H1 (cell line): Measurements from ENCODE around the gene PPP4R3A. TPM values are rescaled to one million over a fixed set of nuclear protein-coding genes. Genes with fewer than 3 reads are reported as not detected.

ENCODE experiments used
- CTCF ChIA-PET: fragments of 300-600 bp; sonication (Branson Sonifier 250); formaldehyde crosslinking; loops from one replicate; lab custom pipeline; 2021; ENCODE audit not compliant: partially characterized antibody; lab: Charles Lee
- POLR2A ChIA-PET: fragments of 300-600 bp; sonication (Branson Sonifier 250); formaldehyde crosslinking; loops from one replicate; lab custom pipeline; 2021; ENCODE audit warnings: inconsistent platforms; ENCODE audit not compliant: partially characterized antibody; lab: Charles Lee
- DNase-seq, 2 experiments: peaks; one replicate each; pipeline versions ENCODE4 v3.0.0 to v3.0.0-alpha.2; 2010 to 2022; ENCODE audit warnings: low spot score in 2 of 2, low read depth in 1 of 2, mixed read lengths in 1 of 2
- FAIRE-seq: peaks from 2 replicates; lab custom pipeline; 2011; peaks lifted over from hg19 to GRCh38; lab: Jason Lieb, UNC
- H2AFZ ChIP-seq: 2 replicates; pipeline ENCODE4 v1.8.1; 2012; ENCODE audit warnings: low read length, inconsistent platforms
- H2AK5ac ChIP-seq: 2 replicates; pipeline ENCODE4 v1.6.1; 2013; ENCODE audit warnings: low read depth, low read length
- H2BK120ac ChIP-seq: replicated peaks from 2 replicates; pipeline ENCODE3; 2013; ENCODE audit warnings: low read depth, low read length, inconsistent platforms
- H2BK12ac ChIP-seq: 2 replicates; pipeline ENCODE4 v1.6.1; 2013; ENCODE audit warnings: low read depth, low read length
- H2BK15ac ChIP-seq: 2 replicates; pipeline ENCODE4 v1.6.1; 2013; ENCODE audit warnings: low read length
- H2BK20ac ChIP-seq: 2 replicates; pipeline ENCODE4 v1.6.1; 2013; ENCODE audit warnings: low read length
- H2BK5ac ChIP-seq: 2 replicates; pipeline ENCODE4 v1.6.1; 2013; ENCODE audit warnings: low read depth, low read length
- H3K14ac ChIP-seq: 2 replicates; pipeline ENCODE4 v1.6.1; 2013; ENCODE audit warnings: inconsistent platforms; ENCODE audit not compliant: insufficient read length
- H3K18ac ChIP-seq: 2 replicates; pipeline ENCODE4 v1.6.1; 2013; ENCODE audit warnings: low read length; ENCODE audit errors: extremely low read depth
- H3K23ac ChIP-seq: 2 replicates; pipeline ENCODE4 v1.6.1; 2013; ENCODE audit warnings: inconsistent platforms; ENCODE audit not compliant: insufficient read length
- H3K23me2 ChIP-seq: 2 replicates; pipeline ENCODE4 v1.6.1; 2013; ENCODE audit warnings: low read depth, low read length
- H3K27ac ChIP-seq: 2 replicates; pipeline ENCODE4 v1.6.1; 2011; ENCODE audit warnings: low read depth, low read length, inconsistent platforms
- H3K27me3 ChIP-seq, 4 experiments: replicated peaks in 1 of 4; 1 replicate in 1 of 4; 2 replicates in 3 of 4; pipeline versions ENCODE4 v1.6.1 to v1.8.1; 2011 to 2013; ENCODE audit warnings: low read length in 3 of 4, mild to moderate bottlenecking in 3 of 4, inconsistent platforms in 2 of 4, mixed read lengths in 2 of 4, moderate library complexity in 1 of 4; ENCODE audit not compliant: control insufficient read depth in 3 of 4, insufficient read depth in 3 of 4; ENCODE audit errors: extremely low read depth in 1 of 4
- H3K36me3 ChIP-seq, 4 experiments: 2 replicates each; pipeline versions ENCODE4 v1.6.1 to v1.8.1; 2011 to 2013; ENCODE audit warnings: mild to moderate bottlenecking in 4 of 4, low read length in 3 of 4, moderate library complexity in 2 of 4, control low read depth in 1 of 4, inconsistent platforms in 1 of 4; ENCODE audit not compliant: insufficient read depth in 4 of 4, control insufficient read depth in 2 of 4
- H3K4ac ChIP-seq: replicated peaks from 2 replicates; pipeline ENCODE3; 2013; ENCODE audit warnings: low read length, low read depth, mixed read lengths, inconsistent platforms; ENCODE audit not compliant: insufficient read length
- H3K4me1 ChIP-seq, 4 experiments: replicated peaks in 1 of 4; 1 replicate in 1 of 4; 2 replicates in 3 of 4; pipeline versions ENCODE4 v1.6.1 to v1.8.1; 2011 to 2013; ENCODE audit warnings: low read length in 3 of 4, inconsistent platforms in 2 of 4, mixed read lengths in 1 of 4; ENCODE audit not compliant: insufficient read depth in 4 of 4, control insufficient read depth in 3 of 4
- H3K4me2 ChIP-seq, 2 experiments: 2 replicates each; pipeline versions ENCODE4 v1.6.1 to v1.8.1; 2011 to 2013; ENCODE audit warnings: low read depth in 2 of 2, low read length in 2 of 2, control low read depth in 1 of 2, inconsistent platforms in 1 of 2, mild to moderate bottlenecking in 1 of 2; ENCODE audit not compliant: insufficient read depth in 1 of 2
- H3K4me3 ChIP-seq, 4 experiments: fragments of 200-600, 300-600 bp in 1 of 4; sonication (generic), shearing (Covaris generic), sonication (Bioruptor Twin) in 1 of 4; 2 replicates each; pipeline versions ENCODE4 v1.5.1 to v1.8.1; 2011 to 2016; ENCODE audit warnings: low read length in 4 of 4, low read depth in 3 of 4, control low read depth in 2 of 4, inconsistent platforms in 2 of 4, mild to moderate bottlenecking in 2 of 4, mixed read lengths in 1 of 4, moderate library complexity in 1 of 4; ENCODE audit not compliant: insufficient read depth in 2 of 4; ENCODE audit errors: extremely low read depth in 1 of 4
- H3K56ac ChIP-seq: replicated peaks from 2 replicates; pipeline ENCODE3; 2013; ENCODE audit warnings: low read depth, mild to moderate bottlenecking, mixed read lengths, low read length, inconsistent platforms; ENCODE audit not compliant: insufficient read length
- H3K79me1 ChIP-seq: 2 replicates; pipeline ENCODE4 v1.6.1; 2013; ENCODE audit warnings: low read depth, low read length, control low read depth
- H3K79me2 ChIP-seq, 2 experiments: 2 replicates each; pipeline versions ENCODE4 v1.6.1 to v1.8.1; 2012 to 2013; ENCODE audit warnings: low read length in 2 of 2, mild to moderate bottlenecking in 2 of 2, inconsistent platforms in 1 of 2; ENCODE audit not compliant: insufficient read depth in 2 of 2, control insufficient read depth in 1 of 2
- H3K9ac ChIP-seq, 4 experiments: replicated peaks in 1 of 4; 1 replicate in 1 of 4; 2 replicates in 3 of 4; pipeline versions ENCODE4 v1.6.1 to v1.8.1; 2011 to 2013; ENCODE audit warnings: low read depth in 3 of 4, low read length in 3 of 4, control low read depth in 2 of 4, mild to moderate bottlenecking in 2 of 4, moderate library complexity in 2 of 4, inconsistent platforms in 1 of 4; ENCODE audit errors: extremely low read depth in 1 of 4
- H3K9me3 ChIP-seq, 2 experiments: 2 replicates each; pipeline versions ENCODE4 v1.6.1 to v1.8.1; 2012 to 2013; ENCODE audit warnings: mild to moderate bottlenecking in 2 of 2, moderate library complexity in 2 of 2, control low read depth in 1 of 2, inconsistent platforms in 1 of 2, low read depth in 1 of 2, low read length in 1 of 2, mixed read lengths in 1 of 2; ENCODE audit not compliant: insufficient read depth in 2 of 2
- H4K20me1 ChIP-seq, 2 experiments: replicated peaks in 1 of 2; 2 replicates each; pipeline versions ENCODE3 to v1.8.1; 2011 to 2013; ENCODE audit warnings: inconsistent platforms in 2 of 2, low read length in 2 of 2, mild to moderate bottlenecking in 1 of 2; ENCODE audit not compliant: insufficient read depth in 2 of 2, control insufficient read depth in 1 of 2
- H4K5ac ChIP-seq: 2 replicates; pipeline ENCODE4 v1.6.1; 2013; ENCODE audit warnings: low read length, low read depth, mixed read lengths, inconsistent platforms; ENCODE audit not compliant: insufficient read length
- H4K8ac ChIP-seq: 2 replicates; pipeline ENCODE4 v1.8.0; 2013; ENCODE audit warnings: mild to moderate bottlenecking, moderate library complexity, low read length, inconsistent platforms; ENCODE audit not compliant: insufficient read depth; ENCODE audit errors: extremely low read depth
- H4K91ac ChIP-seq: replicated peaks from 2 replicates; pipeline ENCODE3; 2013; ENCODE audit warnings: low read length, mixed read lengths, inconsistent platforms; ENCODE audit not compliant: insufficient read length
- GTF2F1 ChIP-seq: IDR thresholded peaks from 2 replicates; pipeline ENCODE4 v1.6.1; 2012; ENCODE audit warnings: low read depth, low read length, improper control_type of control experiment, borderline replicate concordance
- KDM4A ChIP-seq: IDR thresholded peaks from one replicate; pipeline ENCODE4 v1.7.1; 2012; ENCODE audit warnings: low read depth, mild to moderate bottlenecking, moderate library complexity, low read length, inconsistent platforms; ENCODE audit not compliant: severe bottlenecking
- whole genome bisulfite sequencing, 2 experiments: shearing (Covaris generic) in 1 of 2; methylation state at CpG; one replicate each; pipeline versions ENCODE4 v1.1.6 to v1.1.7; 2013 to 2015; ENCODE audit warnings: low lambda C conversion rate in 2 of 2, mixed read lengths in 2 of 2, inconsistent platforms in 1 of 2, low coverage in 1 of 2, missing lambda C conversion rate in 1 of 2; ENCODE audit not compliant: insufficient replicate concordance in 2 of 2, insufficient coverage in 1 of 2, insufficient read length in 1 of 2; ENCODE audit errors: extremely low coverage in 1 of 2, missing lambda C conversion rate in 1 of 2; 5-methylcytosine and 5-hydroxymethylcytosine counted together
- polyA plus RNA-seq, 7 experiments: library from polyadenylated mRNA; depleted of rRNA in 3 of 7; stranded (reverse) in 5 of 7; unstranded in 2 of 7; fragments of >200 nt in 5 of 7; fragments of 200-250 nt in 2 of 7; gene quantifications; 1 replicate in 5 of 7; 2 replicates in 1 of 7; 4 replicates in 1 of 7; pipeline versions ENCODE4 v1.2.1 to v1.2.3, GENCODE V29; 2011 to 2013; ENCODE audit warnings: missing spikeins in 2 of 7, mixed read lengths in 2 of 7
- total RNA-seq: library from RNA; stranded (reverse); fragmentation: NEBNext Ultra II Directional; extraction: Animal tissue kit (Norgen Biotek cat#: 25700); gene quantifications from 2 replicates; pipeline ENCODE4 v1.2.1, GENCODE V29; 2021

Gene PPP4R3A
- total and polyA plus RNA-seq, 2 of the 8 experiments (the other 6 are each of a cell fraction or from before 2014, with no cell fraction given): 31.7 to 122 TPM

- no peak overlapping the region for H2BK5ac ChIP-seq
- no peak overlapping the region for H2AK5ac ChIP-seq
- H3K79me1 ChIP-seq: no peaks in the 10 kb centered on the region
- H2BK120ac ChIP-seq: no peak overlapping the region
- no peak overlapping the region for H4K8ac ChIP-seq
- WGBS, 2 experiments: 97% methylated on average over 2 of the region's 2 CpGs; no CpG with 5 or more reads in 1 of the 2 experiments
- H3K27ac ChIP-seq: no peak overlapping the region
- H3K56ac ChIP-seq: no peak overlapping the region
- H4K91ac ChIP-seq: no peak overlapping the region
- no peak for FAIRE-seq
- CTCF ChIA-PET: no interaction called here
- H3K18ac ChIP-seq: no peak overlapping the region
- H3K14ac ChIP-seq: no peak overlapping the region
- H2AFZ ChIP-seq: no peak overlapping the region
- POLR2A ChIA-PET: no interaction called here
- no peaks in the 10 kb centered on the region for H4K20me1 ChIP-seq
- H3K9me3 ChIP-seq: no peaks in the 10 kb centered on the region
- H2BK15ac ChIP-seq: no peak overlapping the region
- H3K79me2 ChIP-seq: no peaks in the 10 kb centered on the region
- no peak overlapping the region for H2BK12ac ChIP-seq
- no peak overlapping the region for H3K9ac ChIP-seq
- TF ChIP-seq KDM4A (no peak), GTF2F1 (no peak)
- H3K36me3 ChIP-seq: no peaks in the 10 kb centered on the region
- DNase-seq: no peak
- no peak overlapping the region for H4K5ac ChIP-seq
- no peak overlapping the region for H3K4ac ChIP-seq
- no peaks in the 10 kb centered on the region for H3K23me2 ChIP-seq
- no peak overlapping the region for H3K4me2 ChIP-seq
- no peaks in the 10 kb centered on the region for H3K27me3 ChIP-seq
- H3K4me1 ChIP-seq: no peaks in the 10 kb centered on the region
- H3K4me3 ChIP-seq: no peak overlapping the region
- H3K23ac ChIP-seq: no peak overlapping the region
- H2BK20ac ChIP-seq: no peak overlapping the region
Observed at GRCh38 chr14:91520138-91520537, 10.0 kb upstream of the PPP4R3A start.
